NCI-H446 treated with DMSO at 0.1 percent for 48 hours (cell line): Measurements from ENCODE around the gene FHIT.
A peak's percentile ranks its signal among the peaks of the same experiment; 100 is the strongest.
"Not testable (repeated sequence)": the region's sequence is repeated elsewhere in the genome, so short reads cannot be mapped to it uniquely, and the experiment has no call there.

Experiments
- DNase-seq: peaks from one replicate; lab custom pipeline; 2025; lab: John Stamatoyannopoulos, UW

Gene FHIT

GRCh38 chr3:59824876-59825275 is 1426.4 kb downstream of the FHIT start:
- no peak for DNase-seq

- no peak for DNase-seq
Observed at GRCh38 chr3:59821274-59821673, 1430.0 kb downstream of the FHIT start.

GRCh38 chr3:59820352-59820934 is 1430.8 kb downstream of the FHIT start:
- no peak for DNase-seq

- no peak for DNase-seq
Observed at GRCh38 chr3:59818919-59819300, 1432.3 kb downstream of the FHIT start.

- DNase-seq: no peak
Observed at GRCh38 chr3:59818033-59818918, 1433.0 kb downstream of the FHIT start.

- DNase-seq: no peak
Observed at GRCh38 chr3:59817511-59817910, 1433.7 kb downstream of the FHIT start.

GRCh38 chr3:59816312-59816711 is 1434.9 kb downstream of the FHIT start:
- no peak for DNase-seq

- DNase-seq: no peak
Observed at GRCh38 chr3:59813148-59813538, 1438.1 kb downstream of the FHIT start.

GRCh38 chr3:59812237-59813147 is 1438.8 kb downstream of the FHIT start:
- DNase-seq: no peak

- DNase-seq: no peak
Observed at GRCh38 chr3:59811160-59811559, 1440.1 kb downstream of the FHIT start.

GRCh38 chr3:59810606-59811005 is 1440.6 kb downstream of the FHIT start:
- no peak for DNase-seq

- no peak for DNase-seq
Observed at GRCh38 chr3:59809710-59810444, 1441.4 kb downstream of the FHIT start.

- no peak for DNase-seq
Observed at GRCh38 chr3:59809016-59809415, 1442.2 kb downstream of the FHIT start.

- DNase-seq: no peak
Observed at GRCh38 chr3:59808446-59808845, 1442.8 kb downstream of the FHIT start.

GRCh38 chr3:59803268-59803667 is 1448.0 kb downstream of the FHIT start:
- DNase-seq: peak; percentile 29

- DNase-seq: not testable (repeated sequence)
Observed at GRCh38 chr3:59802453-59802852, 1448.8 kb downstream of the FHIT start.

- DNase-seq: no peak
Observed at GRCh38 chr3:59802045-59802444, 1449.2 kb downstream of the FHIT start.

GRCh38 chr3:59800481-59800880 is 1450.8 kb downstream of the FHIT start:
- no peak for DNase-seq

- no peak for DNase-seq
Observed at GRCh38 chr3:59798372-59799086, 1452.7 kb downstream of the FHIT start.

GRCh38 chr3:59797533-59797932 is 1453.7 kb downstream of the FHIT start:
- no peak for DNase-seq

GRCh38 chr3:59796456-59796855 is 1454.8 kb downstream of the FHIT start:
- no peak for DNase-seq
